Measurements from ENCODE around the gene LGSN. TPM values are rescaled to one million over a fixed set of nuclear protein-coding genes. Genes with fewer than 3 reads are reported as not detected.

The LGSN gene
- total and polyA plus RNA-seq, 2 of the 8 experiments (the other 6 are each of a cell fraction or from before 2014, with no cell fraction given) = 0.08 TPM; not detected in 1

GRCh38 chr6:63263444-63263843 lies 56.3 kb downstream of the LGSN start:
- no peak overlapping the region for H3K4me3 ChIP-seq (ENCODE audit: extremely low read depth in 1 of 4, insufficient read depth in 2 of 4, low read depth in 3 of 4, low read length in 4 of 4)

More at GRCh38 chr6:63263444-63263843, 56.3 kb downstream of the LGSN start:
- Histone ChIP-seq H4K91ac (replicated peaks; ENCODE audit: insufficient read length, low read length) (no peak overlapping the region), H3K27ac (ENCODE audit: low read depth, low read length) (no peak overlapping the region), H4K8ac (ENCODE audit: extremely low read depth, insufficient read depth, low read length) (no peak overlapping the region), H3K79me1 (ENCODE audit: low read depth, low read length) (no peaks in the 10 kb centered on the region), H4K20me1 (replicated peaks in 1 of 2; ENCODE audit: control insufficient read depth in 1 of 2, insufficient read depth in 2 of 2, low read length in 2 of 2) (no peaks in the 10 kb centered on the region), H3K18ac (ENCODE audit: extremely low read depth, low read length) (no peak overlapping the region), H3K4me2 (ENCODE audit: insufficient read depth in 1 of 2, low read depth in 2 of 2, low read length in 2 of 2) (no peak overlapping the region), H3K14ac (ENCODE audit: insufficient read length) (no peak overlapping the region), H4K5ac (ENCODE audit: insufficient read length, low read depth, low read length) (no peak overlapping the region), H2AK5ac (ENCODE audit: low read depth, low read length) (no peak overlapping the region), H3K36me3 (ENCODE audit: control insufficient read depth in 2 of 4, insufficient read depth in 4 of 4, low read length in 3 of 4) (no peaks in the 10 kb centered on the region), H3K27me3 (replicated peaks in 1 of 4; ENCODE audit: control insufficient read depth in 3 of 4, extremely low read depth in 1 of 4, insufficient read depth in 3 of 4, low read length in 3 of 4) (no peaks in the 10 kb centered on the region), H3K23me2 (ENCODE audit: low read depth, low read length) (no peaks in the 10 kb centered on the region), H3K9me3 (ENCODE audit: insufficient read depth in 2 of 2, low read depth in 1 of 2, low read length in 1 of 2) (no peaks in the 10 kb centered on the region), H2BK5ac (ENCODE audit: low read depth, low read length) (no peak overlapping the region), H3K9ac (replicated peaks in 1 of 4; ENCODE audit: extremely low read depth in 1 of 4, low read depth in 3 of 4, low read length in 3 of 4) (no peak overlapping the region), H2AFZ (ENCODE audit: low read length) (no peak overlapping the region), H3K4ac (replicated peaks; ENCODE audit: insufficient read length, low read depth, low read length) (no peak overlapping the region), H3K23ac (ENCODE audit: insufficient read length) (no peak overlapping the region), H3K79me2 (ENCODE audit: control insufficient read depth in 1 of 2, insufficient read depth in 2 of 2, low read length in 2 of 2) (no peaks in the 10 kb centered on the region), H2BK12ac (ENCODE audit: low read depth, low read length) (no peak overlapping the region), H2BK120ac (replicated peaks; ENCODE audit: low read depth, low read length) (no peak overlapping the region), H3K56ac (replicated peaks; ENCODE audit: insufficient read length, low read depth, low read length) (no peak overlapping the region), H3K4me1 (replicated peaks in 1 of 4; ENCODE audit: control insufficient read depth in 3 of 4, insufficient read depth in 4 of 4, low read length in 3 of 4) (no peaks in the 10 kb centered on the region), H2BK15ac (ENCODE audit: low read length) (no peak overlapping the region), H2BK20ac (ENCODE audit: low read length) (no peak overlapping the region)
- ChIA-PET CTCF (ENCODE audit: partially characterized antibody) (interaction anchor here (0.7 to 1.9 kb wide), 3 partner anchors 9 to 18 kb away, joined by 3 to 7 read pairs (median 4); no protein-coding TSS in a partner anchor), POLR2A (ENCODE audit: partially characterized antibody) (interaction anchor here (0.7 kb wide), 1 partner anchor 269 kb away, joined by 4 read pairs; no protein-coding TSS in a partner anchor)
- WGBS, 2 experiments (ENCODE audit: extremely low coverage in 1 of 2, insufficient coverage in 1 of 2, insufficient read length in 1 of 2, insufficient replicate concordance in 2 of 2, low coverage in 1 of 2, low lambda C conversion rate in 2 of 2, missing lambda C conversion rate in 1 of 2) = 60% methylated on average over 3 of the region's 3 CpGs; no CpG with 5 or more reads in 1 of the 2 experiments
- no peak for TF ChIP-seq ATF3 (IDR thresholded peaks at IDR 0.05; ENCODE audit: insufficient read depth, low read depth, low read length)
- TF ChIP-seq JUND (IDR thresholded peaks at IDR 0.05; ENCODE audit: low read length) = 0 out of 2 replicates have a peak, but pooled peaks have one; percentile 29
- no peak for TF ChIP-seq CREB1 (IDR thresholded peaks at IDR 0.05)
- TF ChIP-seq GABPA (IDR thresholded peaks at IDR 0.05; ENCODE audit: borderline replicate concordance, insufficient read depth, low read length) = no peak
- no peak for FAIRE-seq
- DNase-seq (ENCODE audit: low read depth in 1 of 2, low spot score in 2 of 2) = no peak

Measured in H1 (cell line).